Dendritic cell treated with granulocyte-macrophage colony-stimulating factor and Interleukin-4, amounts not matched to agents 40 ng/mL and 50 ng/mL, for 4 days (primary cell): Measurements from ENCODE around the gene CHPF.
A peak's percentile ranks its signal among the peaks of the same experiment; 100 is the strongest.

Experiments used
- H3K27ac Mint-ChIP-seq: one replicate; pipeline ENCODE4 v1.8.0; 2022; ENCODE audit warnings: mild to moderate bottlenecking, mixed read lengths
- H3K27me3 Mint-ChIP-seq: one replicate; pipeline ENCODE4 v1.8.0; 2022; ENCODE audit warnings: mild to moderate bottlenecking, mixed read lengths
- H3K36me3 Mint-ChIP-seq: one replicate; pipeline ENCODE4 v1.8.0; 2022; ENCODE audit warnings: low read depth, mixed read lengths
- H3K4me1 Mint-ChIP-seq: one replicate; pipeline ENCODE4 v1.8.0; 2022; ENCODE audit warnings: low read depth, mixed read lengths
- H3K4me3 Mint-ChIP-seq: one replicate; pipeline ENCODE4 v1.8.0; 2022; ENCODE audit warnings: mild to moderate bottlenecking, moderate library complexity, mixed read lengths
- H3K9me3 Mint-ChIP-seq: one replicate; pipeline ENCODE4 v1.8.0; 2022; ENCODE audit warnings: mixed read lengths
- intact Hi-C: fragments of 100-400 bp; cut with micrococcal nuclease; formaldehyde crosslinking; loops from one replicate; pipeline ENCODE4 v1.15.0; 2022

CHPF gene

GRCh38 chr2:219543596-219544358 is at the start of gene CHPF, which contains the start of gene TMEM198:
Gene CHPF, minus strand, starts transcription at chr2:219543809. Its CDS starts 271 bp downstream, at chr2:219543538.
Gene TMEM198, plus strand, starts transcription at chr2:219544028. Its CDS starts 700 bp downstream, at chr2:219544728.
- Mint-ChIP-seq H3K4me3 (peak within 1 kb of the TSS; percentile 76), H3K27me3 (peaks cover 79% of the 10 kb centered on the region), H3K27ac (peak within 1 kb of the TSS; percentile 39), H3K36me3 (no peaks in the 10 kb centered on the region), H3K9me3 (no peaks in the 10 kb centered on the region), H3K4me1 (peaks cover 9% of the 10 kb centered on the region)
- intact Hi-C loops: loop anchor here (2.0 kb wide), 1 partner anchor 53 kb away; the partner anchor contains the start of gene STK11IP

- Mint-ChIP-seq H3K27ac (no peak overlapping the region), H3K27me3 (peaks cover 13% of the 10 kb centered on the region), H3K9me3 (no peaks in the 10 kb centered on the region), H3K4me1 (peaks cover 13% of the 10 kb centered on the region), H3K4me3 (no peak overlapping the region), H3K36me3 (peaks cover 8% of the 10 kb centered on the region)
- intact Hi-C loops: no loop called here
Measured at GRCh38 chr2:219593154-219593553, 49.5 kb upstream of the CHPF start.

GRCh38 chr2:219592736-219593135 is 49.1 kb upstream of the CHPF start:
- intact Hi-C loops: no loop called here
- peaks cover 13% of the 10 kb centered on the region for H3K27me3 Mint-ChIP-seq
- peaks cover 4% of the 10 kb centered on the region for H3K36me3 Mint-ChIP-seq
- H3K4me3 Mint-ChIP-seq: no peak overlapping the region
- H3K9me3 Mint-ChIP-seq: no peaks in the 10 kb centered on the region
- no peak overlapping the region for H3K27ac Mint-ChIP-seq
- H3K4me1 Mint-ChIP-seq: peaks cover 10% of the 10 kb centered on the region

GRCh38 chr2:219591091-219591490 is 47.5 kb upstream of the CHPF start:
- Mint-ChIP-seq H3K36me3 (no peaks in the 10 kb centered on the region), H3K27ac (no peak overlapping the region), H3K9me3 (no peaks in the 10 kb centered on the region), H3K4me3 (no peak overlapping the region), H3K27me3 (peaks cover 13% of the 10 kb centered on the region), H3K4me1 (peaks cover 4% of the 10 kb centered on the region)
- intact Hi-C loops: no loop called here

- Mint-ChIP-seq H3K36me3 (no peaks in the 10 kb centered on the region), H3K4me1 (peaks cover 11% of the 10 kb centered on the region), H3K27me3 (peaks cover 11% of the 10 kb centered on the region), H3K4me3 (no peak overlapping the region), H3K9me3 (no peaks in the 10 kb centered on the region), H3K27ac (no peak overlapping the region)
- intact Hi-C loops: no loop called here
Measured at GRCh38 chr2:219581346-219581745, 37.7 kb upstream of the CHPF start.

- H3K9me3 Mint-ChIP-seq: no peaks in the 10 kb centered on the region
- H3K27me3 Mint-ChIP-seq: peaks cover 23% of the 10 kb centered on the region
- intact Hi-C loops: no loop called here
- H3K27ac Mint-ChIP-seq: no peak overlapping the region
- no peak overlapping the region for H3K4me3 Mint-ChIP-seq
- H3K36me3 Mint-ChIP-seq: no peaks in the 10 kb centered on the region
- peaks cover 11% of the 10 kb centered on the region for H3K4me1 Mint-ChIP-seq
Measured at GRCh38 chr2:219578811-219579613, 35.4 kb upstream of the CHPF start.

- no peak overlapping the region for H3K4me3 Mint-ChIP-seq
- H3K4me1 Mint-ChIP-seq: peaks cover 11% of the 10 kb centered on the region
- intact Hi-C loops: no loop called here
- H3K27me3 Mint-ChIP-seq: peaks cover 46% of the 10 kb centered on the region
- no peaks in the 10 kb centered on the region for H3K36me3 Mint-ChIP-seq
- no peaks in the 10 kb centered on the region for H3K9me3 Mint-ChIP-seq
- no peak overlapping the region for H3K27ac Mint-ChIP-seq
Measured at GRCh38 chr2:219576505-219577388, 33.1 kb upstream of the CHPF start.

GRCh38 chr2:219575566-219576504 is 32.2 kb upstream of the CHPF start:
- Mint-ChIP-seq H3K4me3 (no peak overlapping the region), H3K27ac (no peak overlapping the region), H3K4me1 (peaks cover 11% of the 10 kb centered on the region), H3K27me3 (peaks cover 52% of the 10 kb centered on the region), H3K36me3 (no peaks in the 10 kb centered on the region), H3K9me3 (no peaks in the 10 kb centered on the region)
- intact Hi-C loops: no loop called here

GRCh38 chr2:219574484-219575311 is 31.1 kb upstream of the CHPF start:
- Mint-ChIP-seq H3K27me3 (peaks cover 59% of the 10 kb centered on the region), H3K4me1 (peaks cover 16% of the 10 kb centered on the region), H3K9me3 (no peaks in the 10 kb centered on the region), H3K27ac (no peak overlapping the region), H3K4me3 (no peak overlapping the region), H3K36me3 (no peaks in the 10 kb centered on the region)
- intact Hi-C loops: no loop called here

- Mint-ChIP-seq H3K9me3 (no peaks in the 10 kb centered on the region), H3K27me3 (peaks cover 72% of the 10 kb centered on the region), H3K4me1 (peaks cover 4% of the 10 kb centered on the region), H3K27ac (no peak overlapping the region), H3K36me3 (no peaks in the 10 kb centered on the region), H3K4me3 (no peak overlapping the region)
- intact Hi-C loops: no loop called here
Measured at GRCh38 chr2:219573166-219573565, 29.6 kb upstream of the CHPF start.

- no peaks in the 10 kb centered on the region for H3K36me3 Mint-ChIP-seq
- no peak within 1 kb of the TSS for H3K27ac Mint-ChIP-seq
- no peak within 1 kb of the TSS for H3K4me3 Mint-ChIP-seq
- peaks cover 76% of the 10 kb centered on the region for H3K27me3 Mint-ChIP-seq
- H3K9me3 Mint-ChIP-seq: no peaks in the 10 kb centered on the region
- peaks cover 4% of the 10 kb centered on the region for H3K4me1 Mint-ChIP-seq
- intact Hi-C loops: no loop called here
Measured at GRCh38 chr2:219572237-219573001, 28.8 kb upstream of the CHPF start, which contains the start of gene INHA. Gene INHA, plus strand, starts transcription at chr2:219572310. Its CDS starts 65 bp downstream, at chr2:219572375.
